Measurements from ENCODE around the gene MYO3A.

MYO3A gene

DNA sequence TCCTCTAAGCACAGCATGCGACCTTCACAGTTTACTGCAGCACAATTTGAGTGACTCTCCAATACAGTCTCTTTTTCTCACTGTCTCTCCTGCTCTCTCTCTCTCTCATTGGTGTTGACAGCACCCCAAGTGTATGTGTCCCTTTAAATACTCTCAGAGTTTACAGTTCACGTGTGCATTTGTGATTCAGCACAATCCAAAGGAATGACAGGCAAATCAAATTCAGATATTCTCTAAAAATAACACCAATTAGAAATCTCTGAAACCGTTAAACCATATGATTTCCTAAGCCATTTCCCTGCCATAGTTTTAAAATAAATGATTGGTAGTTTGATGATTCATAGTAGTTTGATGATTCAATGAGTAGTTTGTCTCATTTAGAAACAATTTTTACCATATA is 178.5 kb downstream of the MYO3A start:
- TF ChIP-seq, protein P1, sequence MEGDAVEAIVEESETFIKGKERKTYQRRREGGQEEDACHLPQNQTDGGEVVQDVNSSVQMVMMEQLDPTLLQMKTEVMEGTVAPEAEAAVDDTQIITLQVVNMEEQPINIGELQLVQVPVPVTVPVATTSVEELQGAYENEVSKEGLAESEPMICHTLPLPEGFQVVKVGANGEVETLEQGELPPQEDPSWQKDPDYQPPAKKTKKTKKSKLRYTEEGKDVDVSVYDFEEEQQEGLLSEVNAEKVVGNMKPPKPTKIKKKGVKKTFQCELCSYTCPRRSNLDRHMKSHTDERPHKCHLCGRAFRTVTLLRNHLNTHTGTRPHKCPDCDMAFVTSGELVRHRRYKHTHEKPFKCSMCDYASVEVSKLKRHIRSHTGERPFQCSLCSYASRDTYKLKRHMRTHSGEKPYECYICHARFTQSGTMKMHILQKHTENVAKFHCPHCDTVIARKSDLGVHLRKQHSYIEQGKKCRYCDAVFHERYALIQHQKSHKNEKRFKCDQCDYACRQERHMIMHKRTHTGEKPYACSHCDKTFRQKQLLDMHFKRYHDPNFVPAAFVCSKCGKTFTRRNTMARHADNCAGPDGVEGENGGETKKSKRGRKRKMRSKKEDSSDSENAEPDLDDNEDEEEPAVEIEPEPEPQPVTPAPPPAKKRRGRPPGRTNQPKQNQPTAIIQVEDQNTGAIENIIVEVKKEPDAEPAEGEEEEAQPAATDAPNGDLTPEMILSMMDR (IDR thresholded peaks at IDR 0.05; ENCODE audit: low read depth, low read length, missing control alignments) = no peak
- in situ Hi-C loops (cut with HindIII; ENCODE audit: low sequenced_read_pairs) = no loop called here
- DNase-seq (ENCODE audit: low read depth) = no peak
- H3K4me3 ChIP-seq (ENCODE audit: low read depth, low read length) = no peak overlapping the region

DNA sequence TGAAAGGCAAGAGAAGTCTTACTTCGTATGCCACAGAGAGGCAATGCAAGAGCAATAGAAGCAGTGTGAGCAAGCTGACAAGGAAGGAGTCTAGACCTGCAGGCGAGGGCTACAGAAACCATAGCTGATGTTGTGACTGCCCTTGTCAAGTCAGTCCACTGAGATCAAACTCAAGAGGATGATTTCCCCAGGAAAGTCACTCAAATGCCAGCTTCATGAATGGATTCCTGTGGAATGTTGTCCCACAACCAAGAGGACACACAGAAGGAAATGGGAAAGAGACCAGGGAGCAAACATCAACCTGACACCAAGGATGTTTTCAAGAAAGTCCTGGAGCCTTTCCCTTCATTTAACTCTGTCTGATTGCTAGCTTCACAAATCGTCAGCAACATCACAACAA is 204.6 kb downstream of the MYO3A start:
- TF ChIP-seq, protein P1 (IDR thresholded peaks at IDR 0.05; ENCODE audit: low read depth, low read length, missing control alignments) = no peak
- no peak for DNase-seq (ENCODE audit: low read depth)
- in situ Hi-C loops (cut with HindIII; ENCODE audit: low sequenced_read_pairs) = no loop called here
- H3K4me3 ChIP-seq (ENCODE audit: low read depth, low read length) = no peak overlapping the region

DNA sequence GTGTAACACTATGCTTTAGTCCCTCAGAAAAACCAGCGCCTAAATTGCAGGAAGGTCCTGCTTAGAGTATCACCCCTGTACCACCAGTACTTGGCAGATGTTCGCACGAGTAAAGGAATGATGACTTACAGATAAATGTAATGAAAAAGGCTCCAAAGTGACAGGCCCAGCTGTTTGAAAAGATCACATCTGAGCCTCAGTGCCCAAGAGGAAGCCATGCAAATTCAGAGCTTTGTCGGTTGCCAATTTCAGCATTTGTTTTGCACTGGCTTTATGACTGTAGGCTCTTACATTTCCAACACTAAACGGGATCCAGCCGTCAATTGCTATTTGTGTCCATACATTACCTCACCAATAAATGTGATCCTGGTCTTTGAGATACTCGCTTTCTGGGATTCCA is 222.0 kb downstream of the MYO3A start:
- no peak overlapping the region for H3K4me3 ChIP-seq (ENCODE audit: low read depth, low read length)
- in situ Hi-C loops (cut with HindIII; ENCODE audit: low sequenced_read_pairs) = no loop called here
- no peak for DNase-seq (ENCODE audit: low read depth)
- TF ChIP-seq, protein P1 (IDR thresholded peaks at IDR 0.05; ENCODE audit: low read depth, low read length, missing control alignments) = no peak

DNA sequence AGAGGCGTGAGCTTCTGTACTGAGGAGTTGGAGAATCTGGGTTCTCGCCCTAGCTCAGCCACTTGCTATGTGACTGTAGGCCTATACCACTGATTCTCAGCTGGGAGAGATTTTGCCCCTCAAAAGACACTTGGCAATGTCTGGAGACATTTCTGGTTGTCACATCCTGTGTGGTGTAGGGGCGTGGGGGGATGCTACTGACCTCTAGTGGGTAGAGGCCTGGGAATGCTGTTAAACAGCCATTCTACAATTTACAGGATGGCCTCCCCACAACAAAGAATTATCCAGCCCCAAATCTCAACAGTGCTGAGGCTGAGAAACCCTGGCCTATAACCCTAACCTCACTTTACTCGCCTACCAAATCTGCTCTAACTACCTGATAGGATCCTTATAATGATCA is 223.7 kb downstream of the MYO3A start:
- in situ Hi-C loops (cut with HindIII; ENCODE audit: low sequenced_read_pairs) = no loop called here

DNA sequence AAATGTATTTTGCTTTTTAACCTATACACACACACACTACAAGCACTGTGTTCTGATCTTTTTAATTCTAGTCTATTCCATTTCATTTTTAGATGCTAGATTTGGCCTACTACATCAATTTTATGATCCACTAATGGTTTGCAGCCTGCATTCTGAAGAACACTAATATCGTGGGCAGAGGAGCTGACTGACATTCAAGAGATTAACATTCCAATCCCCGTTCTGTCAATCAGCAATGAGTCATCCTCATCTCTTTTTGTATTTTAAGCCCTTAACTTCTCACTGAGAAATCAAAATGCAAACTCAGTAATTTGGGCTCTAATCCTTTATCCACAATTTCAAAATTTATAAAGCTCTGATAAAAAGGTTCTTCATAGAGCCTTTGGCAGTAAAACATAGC is 235.4 kb downstream of the MYO3A start:
- H3K4me3 ChIP-seq (ENCODE audit: low read depth, low read length) = no peak overlapping the region
- TF ChIP-seq, protein P1 (IDR thresholded peaks at IDR 0.05; ENCODE audit: low read depth, low read length, missing control alignments) = no peak
- in situ Hi-C loops (cut with HindIII; ENCODE audit: low sequenced_read_pairs) = no loop called here
- DNase-seq (ENCODE audit: low read depth) = no peak

More for the DNA sequence above, 223.7 kb downstream of the MYO3A start:
- no peak for DNase-seq (ENCODE audit: low read depth)
- H3K4me3 ChIP-seq (ENCODE audit: low read depth, low read length) = no peak overlapping the region
- TF ChIP-seq, protein P1 (IDR thresholded peaks at IDR 0.05; ENCODE audit: low read depth, low read length, missing control alignments) = no peak

DNA sequence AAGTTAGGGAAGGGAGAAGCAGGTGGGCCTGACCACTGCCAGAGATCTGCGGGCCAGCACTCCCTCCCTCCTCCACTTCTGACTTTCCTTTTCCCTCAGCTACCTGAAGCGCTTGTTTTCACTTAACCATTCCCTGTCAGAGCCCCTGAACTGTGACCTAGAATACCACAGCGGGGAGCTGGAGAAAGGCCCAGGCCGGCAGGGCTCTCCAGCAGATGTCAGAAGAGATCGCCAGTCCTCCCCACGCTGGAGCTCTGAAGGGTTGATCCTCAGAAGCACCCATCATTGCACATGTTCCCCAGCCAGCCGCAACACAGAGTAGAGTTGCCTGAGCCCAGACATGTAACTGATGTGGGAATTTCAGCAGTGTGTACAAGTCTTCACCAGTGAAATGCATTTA is 238.1 kb downstream of the MYO3A start:
- in situ Hi-C loops (cut with HindIII; ENCODE audit: low sequenced_read_pairs) = no loop called here
- no peak for DNase-seq (ENCODE audit: low read depth)
- no peak overlapping the region for H3K4me3 ChIP-seq (ENCODE audit: low read depth, low read length)
- TF ChIP-seq, protein P1 (IDR thresholded peaks at IDR 0.05; ENCODE audit: low read depth, low read length, missing control alignments) = no peak

DNA sequence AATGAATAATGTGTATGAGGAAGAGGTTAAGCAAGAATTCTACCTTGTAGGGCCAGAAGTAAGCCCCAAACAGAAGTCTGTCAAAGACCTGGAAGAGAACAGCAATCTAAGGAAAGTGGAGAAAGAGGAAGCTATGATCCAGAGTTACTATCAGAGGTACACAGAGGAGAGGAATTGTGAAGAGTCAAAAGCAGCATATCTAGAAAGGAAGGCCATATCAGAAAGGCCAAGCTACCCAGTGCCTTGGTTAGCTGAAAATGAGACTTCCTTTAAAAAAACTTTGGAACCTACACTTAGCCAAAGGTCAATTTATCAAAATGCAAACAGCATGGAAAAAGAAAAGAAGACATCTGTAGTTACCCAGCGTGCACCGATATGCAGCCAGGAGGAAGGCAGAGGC is 239.8 kb downstream of the MYO3A start:
- no peak for DNase-seq (ENCODE audit: low read depth)
- H3K4me3 ChIP-seq (ENCODE audit: low read depth, low read length) = no peak overlapping the region
- in situ Hi-C loops (cut with HindIII; ENCODE audit: low sequenced_read_pairs) = no loop called here
- TF ChIP-seq, protein P1 (IDR thresholded peaks at IDR 0.05; ENCODE audit: low read depth, low read length, missing control alignments) = no peak
